Measurements from ENCODE around the gene E2F2.
A peak's percentile ranks its signal among the peaks of the same experiment; 100 is the strongest.
"Not testable (repeated sequence)": the region's sequence is repeated elsewhere in the genome, so short reads cannot be mapped to it uniquely, and the experiment has no call there.

The E2F2 gene

DNA sequence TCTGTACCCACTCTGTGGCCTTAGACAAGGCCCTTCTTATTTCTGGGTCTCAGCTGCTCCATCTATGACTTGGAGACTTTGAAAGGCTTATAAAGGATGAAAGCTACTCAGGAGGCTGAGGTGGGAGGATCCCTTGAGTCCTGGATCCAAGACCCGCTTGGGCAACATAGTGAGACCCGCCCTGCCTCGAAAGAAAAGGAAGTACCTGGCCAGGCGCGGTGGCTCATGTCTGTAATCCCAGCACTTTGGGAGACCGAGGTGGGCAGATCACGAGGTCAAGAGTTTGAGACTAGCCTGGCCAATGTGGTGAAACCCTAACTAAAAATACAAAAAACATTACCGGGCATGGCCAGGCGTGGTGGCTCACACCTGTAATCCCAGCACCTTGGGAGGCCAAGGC lies 14.8 kb upstream of the E2F2 start:
- DNase-seq (ENCODE audit: low spot score) = no peak

DNA sequence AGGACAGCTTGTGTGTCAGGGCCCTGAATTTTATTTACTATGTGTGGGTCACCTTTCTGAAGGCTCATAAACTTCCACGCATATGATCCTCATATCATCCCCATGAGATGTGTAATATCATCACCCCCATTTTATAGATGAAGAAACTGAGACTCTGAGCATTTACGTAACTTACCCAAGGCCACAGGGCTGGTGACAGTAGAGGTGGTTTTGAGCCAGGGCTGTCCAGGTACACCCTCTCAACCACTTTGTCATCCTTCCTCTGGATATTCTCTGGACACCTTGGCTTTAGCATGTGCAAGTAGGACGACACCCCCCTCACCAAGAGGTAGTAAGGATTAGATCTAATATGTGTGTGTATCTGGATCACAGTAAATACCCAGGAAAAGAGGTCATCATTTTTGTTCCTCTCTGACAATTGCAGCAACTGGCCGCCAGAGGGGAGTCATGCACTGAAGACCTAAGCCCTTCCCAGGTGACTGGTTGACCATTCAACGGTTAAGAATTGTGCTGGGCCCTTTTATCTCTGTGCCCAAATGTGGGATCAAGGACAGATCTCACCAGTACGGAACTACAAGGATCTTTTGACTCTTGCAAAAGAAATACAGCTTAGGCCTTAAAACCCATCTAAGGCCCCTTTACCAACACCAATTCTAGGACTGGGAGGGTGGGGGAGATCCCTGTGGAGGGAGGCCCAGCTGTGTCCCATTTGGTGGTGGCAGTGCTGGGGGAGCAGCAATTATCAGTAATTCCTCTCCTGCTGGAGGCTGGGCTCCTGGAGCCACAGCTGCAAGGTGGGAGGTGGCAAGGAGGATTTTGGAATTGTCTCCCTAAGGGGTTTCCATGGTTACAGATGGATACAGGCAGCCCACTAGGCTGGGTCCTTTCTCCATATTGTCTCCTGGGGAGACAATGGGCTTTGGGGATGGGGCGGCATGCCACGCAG lies 13.7 kb upstream of the E2F2 start:
- DNase-seq (ENCODE audit: low spot score) = peak; percentile 81

GRCh38 chr1:23543707-23544443 lies 12.8 kb upstream of the E2F2 start:
- DNase-seq (ENCODE audit: low spot score) = no peak

DNA sequence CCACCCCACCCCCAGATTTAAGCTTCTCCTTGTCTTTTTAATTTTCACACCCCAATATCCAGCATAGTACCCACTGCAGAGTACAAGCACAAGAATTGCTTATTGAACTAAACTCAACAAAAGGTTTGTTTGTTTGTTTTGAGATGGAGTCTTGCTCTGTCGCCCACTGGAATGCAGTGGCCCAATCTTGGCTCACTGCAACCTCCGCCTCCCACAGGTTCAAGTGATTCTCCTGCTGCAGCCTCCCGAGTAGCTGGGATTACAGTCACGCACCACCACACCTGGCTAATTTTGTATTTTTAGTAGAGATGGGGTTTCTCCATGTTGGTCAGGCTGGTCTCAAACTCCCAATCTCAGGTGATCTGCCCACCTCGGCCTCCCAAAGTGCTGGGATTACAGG lies 11.9 kb upstream of the E2F2 start:
- DNase-seq (ENCODE audit: low spot score) = not testable (repeated sequence)

GRCh38 chr1:23539698-23540266 lies 8.7 kb upstream of the E2F2 start:
- DNase-seq (ENCODE audit: low spot score) = peak; percentile 87

- DNase-seq (ENCODE audit: low spot score) = no peak
These were observed 6.4 kb upstream of the E2F2 start for GRCh38 chr1:23537296-23537973.

DNA sequence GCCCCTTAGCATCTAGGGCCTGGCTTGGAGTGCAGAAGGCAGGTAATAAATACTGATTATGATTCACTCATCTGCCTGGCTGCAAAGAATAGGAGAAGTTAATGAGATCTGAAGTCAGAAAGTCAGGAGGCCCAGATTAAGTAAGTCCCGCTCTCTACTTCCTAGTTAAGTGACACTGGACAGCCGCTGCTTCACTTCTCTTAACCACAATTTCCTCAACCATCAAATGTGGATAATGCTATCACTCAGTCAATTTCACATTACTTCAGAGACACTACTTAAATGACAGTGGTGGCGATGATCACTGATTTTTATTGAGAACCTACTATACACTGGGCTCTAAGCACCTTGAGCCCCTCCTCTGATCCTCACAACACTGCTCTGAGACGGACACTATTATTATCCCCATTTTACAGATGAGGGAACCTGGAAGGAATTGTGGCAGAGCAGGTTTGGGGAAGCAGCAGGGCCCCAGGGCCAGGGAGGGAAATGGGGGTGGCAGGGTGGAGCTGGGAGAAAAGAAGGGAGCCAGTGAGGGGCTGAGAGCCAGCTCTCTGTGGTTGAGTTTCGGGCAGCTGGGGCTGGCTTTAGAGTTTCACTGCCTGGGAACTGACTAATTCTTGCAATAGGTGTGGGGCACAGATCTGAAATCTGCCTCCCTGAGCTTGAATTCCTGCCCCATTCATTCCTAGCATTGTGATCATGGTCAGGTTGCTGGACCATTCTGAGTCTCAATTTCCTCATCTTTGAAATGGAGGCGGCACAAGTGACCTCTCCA lies 2.4 kb upstream of the E2F2 start:
- DNase-seq (ENCODE audit: low spot score) = peak; percentile 71

DNA sequence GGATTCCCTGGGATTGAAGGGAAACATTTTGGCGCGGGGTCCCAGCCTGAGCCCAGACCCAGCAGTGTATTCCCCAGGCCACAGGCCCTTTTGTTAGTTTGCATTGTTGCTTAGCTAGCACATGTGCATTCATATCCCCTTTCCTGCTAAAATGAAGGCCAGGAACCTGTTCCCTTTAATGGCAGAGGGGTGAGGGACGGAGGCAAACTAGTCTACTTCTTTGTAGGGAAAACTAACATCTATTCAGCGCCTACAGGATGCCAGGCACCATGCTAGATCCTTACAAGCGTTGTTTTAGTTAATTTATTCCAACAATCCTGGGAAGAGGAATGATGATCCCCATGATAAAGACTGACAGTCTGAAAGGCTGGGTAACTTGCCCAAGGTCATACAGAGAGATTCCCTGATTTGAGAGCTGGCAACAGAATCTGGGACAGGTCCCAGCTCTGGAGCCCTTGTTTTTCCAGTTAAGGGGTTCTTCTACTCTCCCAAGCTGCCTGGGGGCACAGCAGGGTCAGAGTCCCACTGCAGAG lies 595 bp upstream of the E2F2 start:
- peak; percentile 7 for DNase-seq (ENCODE audit: low spot score)

GRCh38 chr1:23530087-23530746 lies 816 bp downstream of the E2F2 start:
- DNase-seq (ENCODE audit: low spot score) = no peak

GRCh38 chr1:23529146-23530086 lies 1.6 kb downstream of the E2F2 start:
- no peak for DNase-seq (ENCODE audit: low spot score)

DNA sequence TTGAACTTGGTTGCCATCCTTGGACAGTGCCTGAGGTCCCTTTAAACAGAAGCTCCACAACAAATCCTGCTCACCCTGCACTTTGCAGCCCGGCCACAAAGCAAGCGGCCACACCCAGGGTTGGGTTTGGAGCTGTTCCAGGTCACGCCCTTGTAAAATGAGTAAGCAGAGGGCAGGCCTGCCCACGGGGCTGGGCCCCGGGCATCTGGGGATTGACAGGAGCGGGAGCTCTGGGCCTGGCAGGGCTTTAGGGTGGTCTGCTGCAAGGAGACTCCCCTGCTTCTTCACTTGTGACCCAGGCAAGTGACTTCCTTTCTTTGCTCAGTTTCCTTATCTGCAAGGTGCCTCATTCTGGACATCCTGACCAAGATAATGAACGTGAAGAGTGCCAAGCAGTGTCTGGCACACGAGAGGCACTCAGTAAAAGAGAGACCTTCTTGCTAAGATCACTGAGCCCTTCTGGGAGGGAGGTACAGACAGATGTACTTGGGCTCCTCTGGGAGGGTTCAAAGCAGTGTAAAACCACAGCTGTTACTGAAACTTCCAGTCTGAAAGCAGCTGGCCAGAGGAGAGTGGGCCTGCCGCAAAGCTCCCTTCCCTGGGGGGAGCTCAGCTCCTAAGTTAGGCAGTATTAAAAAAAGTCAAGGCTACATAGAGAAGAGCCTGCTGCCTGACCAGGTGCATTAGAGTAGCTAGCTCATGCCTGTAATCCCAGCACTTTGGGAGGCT lies 2.6 kb downstream of the E2F2 start:
- DNase-seq (ENCODE audit: low spot score) = no peak

GRCh38 chr1:23527900-23528249 lies 3.2 kb downstream of the E2F2 start:
- no peak for DNase-seq (ENCODE audit: low spot score)

DNA sequence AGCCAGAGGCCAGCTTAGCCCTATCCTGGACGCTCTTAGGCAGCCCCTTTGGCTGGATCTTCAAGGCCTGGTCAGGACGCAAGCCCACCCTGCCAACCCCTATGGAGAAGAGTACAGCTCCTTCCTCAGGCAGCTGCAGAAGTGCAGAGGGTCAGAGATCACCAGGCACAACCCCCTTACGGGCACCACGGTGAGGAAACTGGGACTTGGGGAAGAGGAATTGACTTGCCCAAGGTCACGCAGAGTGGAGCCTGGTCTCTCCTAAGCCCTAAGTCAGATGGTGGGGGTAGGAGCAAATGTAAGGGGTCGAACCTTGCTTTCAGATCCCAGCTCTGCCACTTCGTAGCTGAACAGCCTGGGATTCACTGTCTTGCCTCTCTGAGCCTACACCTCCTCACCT lies 3.7 kb downstream of the E2F2 start:
- DNase-seq (ENCODE audit: low spot score) = no peak

DNA sequence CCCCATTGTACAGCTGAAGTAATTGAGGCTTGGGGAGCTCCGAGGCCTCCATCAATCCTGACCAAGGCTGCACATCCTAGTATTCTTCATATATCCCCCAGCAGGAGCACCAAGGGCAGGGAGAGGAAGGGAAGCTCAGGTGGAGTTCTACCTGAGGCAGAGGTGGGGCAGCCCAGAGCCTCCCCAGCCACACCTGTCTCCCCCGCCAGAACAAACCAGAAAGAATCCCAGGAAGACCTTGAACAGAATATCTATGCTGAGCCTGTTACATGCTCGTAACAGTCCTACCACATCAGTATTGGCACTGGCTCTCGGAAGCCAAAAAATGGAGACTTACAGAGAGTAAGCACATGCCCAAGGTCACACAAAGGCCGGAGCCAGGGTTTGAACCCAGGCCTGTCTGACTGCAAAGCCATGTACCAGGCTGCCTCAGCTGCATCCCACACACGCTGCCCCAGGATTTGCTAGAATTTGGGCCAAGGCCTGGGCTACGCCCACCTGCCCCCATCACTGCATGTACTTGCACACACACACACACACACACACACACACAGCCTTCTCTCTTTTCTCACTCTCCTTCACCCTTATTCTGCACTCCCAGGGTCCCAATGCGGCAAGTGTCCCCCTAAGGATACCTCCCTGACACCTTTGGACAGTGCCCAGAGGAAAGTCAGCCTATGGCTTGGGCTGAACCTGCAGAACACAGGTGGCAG lies 4.5 kb downstream of the E2F2 start:
- DNase-seq (ENCODE audit: low spot score) = no peak

DNA sequence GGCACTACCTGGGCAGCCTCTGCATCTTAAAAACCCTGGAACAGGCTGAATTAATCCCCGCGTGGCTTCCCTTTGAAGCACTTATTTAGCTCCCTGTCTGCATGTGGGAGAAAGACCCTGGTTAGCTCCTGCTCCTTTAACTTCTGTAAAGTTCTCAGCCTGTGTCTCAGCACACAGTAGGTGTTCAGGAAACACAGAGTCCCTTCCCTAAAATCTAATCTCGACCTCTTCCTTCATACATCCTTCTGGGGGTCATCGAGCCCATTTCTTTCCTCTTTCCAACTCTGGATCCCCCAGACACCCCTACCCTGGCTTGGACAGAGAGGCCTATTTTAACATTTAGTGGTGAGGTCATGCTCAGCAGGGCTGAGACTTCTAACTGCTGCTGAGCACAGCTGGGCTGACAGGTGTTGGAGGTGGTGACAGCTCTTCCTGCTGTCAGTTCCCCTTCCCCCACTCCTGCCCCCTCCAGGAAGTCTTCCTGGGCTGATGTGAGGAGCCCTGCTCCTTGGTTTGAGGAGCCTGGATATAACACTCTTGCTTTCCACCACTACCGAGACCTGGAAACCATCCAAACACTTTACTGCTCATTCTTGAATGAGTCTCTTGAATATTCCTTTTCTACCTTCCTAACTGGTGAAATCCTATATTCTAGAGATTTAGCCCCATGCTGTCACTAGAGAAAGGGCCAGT lies 5.3 kb downstream of the E2F2 start:
- DNase-seq (ENCODE audit: low spot score) = no peak

DNA sequence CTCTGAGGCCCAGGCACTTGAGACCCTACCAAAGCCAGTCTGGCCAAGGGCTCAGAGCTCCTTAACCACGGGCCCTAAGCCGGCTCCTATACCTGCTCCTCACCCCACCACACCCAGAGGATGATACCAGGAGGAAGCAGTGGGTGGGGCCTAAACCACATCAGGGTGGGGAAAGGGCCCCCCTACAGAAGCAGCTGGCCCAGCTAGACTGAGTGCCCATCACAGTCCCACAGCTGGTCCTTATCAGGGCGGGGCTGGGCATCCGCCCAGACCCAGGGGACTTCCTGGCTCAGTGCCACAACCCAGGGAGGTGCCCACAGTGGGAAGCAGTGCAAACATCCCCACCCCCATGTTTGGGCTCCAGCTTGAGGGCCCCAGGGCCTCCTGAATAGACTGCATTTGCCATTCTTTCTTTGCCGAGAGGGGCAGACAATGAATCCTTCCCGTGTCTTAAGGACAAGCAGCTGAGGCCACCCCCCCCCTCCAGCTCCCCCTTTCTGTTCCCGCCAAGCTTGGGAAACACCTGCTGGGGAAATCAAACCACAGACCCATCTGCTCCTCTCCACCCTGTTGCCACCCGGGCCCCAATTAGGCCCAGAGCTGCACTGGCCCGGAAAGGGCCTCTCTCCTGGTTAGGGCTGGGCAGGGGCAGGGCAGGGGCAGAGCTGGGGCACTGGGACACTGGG lies 6.2 kb downstream of the E2F2 start:
- no peak for DNase-seq (ENCODE audit: low spot score)

- DNase-seq (ENCODE audit: low spot score) = no peak
These were observed 6.9 kb downstream of the E2F2 start for GRCh38 chr1:23524163-23524562.

Data from pons (tissue), 1 donor.